NCI-H187 (cell line): ENCODE measurements around the gene ITGB3.

ENCODE experiments used
- DNase-seq, 2 experiments: peaks; one replicate each; lab custom pipeline; 2025; lab: John Stamatoyannopoulos, UW

ITGB3 gene

DNA sequence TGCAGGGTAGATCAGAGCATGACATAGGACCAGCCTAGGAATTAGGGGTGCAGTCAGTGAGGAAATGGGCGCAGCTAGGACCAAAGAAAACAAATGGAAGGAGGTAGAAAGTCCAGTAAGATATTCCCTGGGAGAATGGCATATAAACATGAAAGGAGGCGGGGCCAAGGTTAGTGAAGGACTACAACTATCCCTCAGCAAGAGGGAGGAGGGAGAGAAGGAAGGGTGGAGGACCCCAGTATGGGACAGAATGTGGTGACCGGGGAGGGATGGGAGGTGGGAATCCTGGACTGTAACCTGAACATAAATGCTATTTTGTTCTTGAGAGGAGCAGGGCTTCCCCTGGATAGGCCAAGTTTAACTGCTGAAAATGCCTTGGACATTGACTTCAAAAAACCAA lies 22.8 kb downstream of the ITGB3 start:
- no peak for DNase-seq

DNA sequence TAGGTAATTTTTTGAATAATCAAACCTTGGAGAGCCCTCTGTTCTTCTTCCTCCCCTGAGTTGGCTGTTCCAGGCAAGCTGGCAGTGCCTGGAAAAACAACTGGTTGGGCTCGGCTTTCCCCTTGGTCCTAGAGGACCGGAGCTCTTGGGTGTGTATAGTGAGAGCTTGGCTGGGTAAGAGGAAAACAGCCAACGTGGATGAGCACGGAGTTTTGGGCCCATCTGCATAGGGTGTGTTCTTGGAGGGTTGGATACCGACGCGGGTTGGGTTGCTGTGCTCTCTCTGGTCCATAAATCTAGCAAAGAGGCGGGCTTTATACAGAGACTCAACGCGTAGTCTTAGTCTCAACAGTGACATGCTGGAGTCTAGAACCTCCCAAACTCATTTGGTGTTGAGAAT lies 23.2 kb downstream of the ITGB3 start:
- peak; percentile 28 to 57 for DNase-seq

DNA sequence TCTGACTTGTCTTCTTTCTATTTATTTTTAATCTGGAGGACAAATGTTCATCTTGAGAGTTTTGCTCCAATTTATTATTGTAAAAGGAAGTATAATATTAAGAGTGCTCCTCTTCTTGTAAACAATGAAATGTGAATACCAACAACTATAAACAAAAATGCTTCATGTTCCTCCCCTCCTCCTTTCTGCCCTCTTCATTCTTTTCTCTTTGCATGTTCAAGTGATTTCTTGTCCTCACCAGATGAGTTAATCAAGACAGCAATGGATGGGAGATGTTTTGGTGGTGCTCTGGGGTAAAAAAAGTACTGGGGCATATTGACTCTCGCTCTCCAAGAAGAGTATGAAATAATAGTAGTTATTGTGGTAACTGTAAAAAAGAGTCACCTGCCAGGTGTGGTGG lies 24.3 kb downstream of the ITGB3 start:
- DNase-seq, result no peak

DNA sequence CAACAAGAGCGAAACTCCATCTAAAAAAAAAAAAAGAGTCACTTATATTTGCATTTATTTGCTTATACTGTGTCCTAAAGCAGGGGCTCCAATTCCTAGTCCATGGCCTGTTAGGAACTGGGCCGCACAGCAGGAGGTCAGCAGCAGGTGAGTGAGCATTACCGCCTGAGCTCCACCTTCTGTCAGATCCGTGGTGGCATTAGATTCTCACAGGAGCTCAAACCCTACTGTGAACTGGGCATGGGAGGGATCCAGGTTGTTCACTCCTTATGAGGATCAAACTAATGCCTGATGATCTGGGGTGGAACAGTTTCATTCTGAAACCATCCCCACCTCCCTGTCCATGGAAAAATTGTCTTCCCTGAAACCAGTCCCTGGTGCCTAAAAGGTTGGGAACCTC lies 24.9 kb downstream of the ITGB3 start:
- DNase-seq, result no peak

DNA sequence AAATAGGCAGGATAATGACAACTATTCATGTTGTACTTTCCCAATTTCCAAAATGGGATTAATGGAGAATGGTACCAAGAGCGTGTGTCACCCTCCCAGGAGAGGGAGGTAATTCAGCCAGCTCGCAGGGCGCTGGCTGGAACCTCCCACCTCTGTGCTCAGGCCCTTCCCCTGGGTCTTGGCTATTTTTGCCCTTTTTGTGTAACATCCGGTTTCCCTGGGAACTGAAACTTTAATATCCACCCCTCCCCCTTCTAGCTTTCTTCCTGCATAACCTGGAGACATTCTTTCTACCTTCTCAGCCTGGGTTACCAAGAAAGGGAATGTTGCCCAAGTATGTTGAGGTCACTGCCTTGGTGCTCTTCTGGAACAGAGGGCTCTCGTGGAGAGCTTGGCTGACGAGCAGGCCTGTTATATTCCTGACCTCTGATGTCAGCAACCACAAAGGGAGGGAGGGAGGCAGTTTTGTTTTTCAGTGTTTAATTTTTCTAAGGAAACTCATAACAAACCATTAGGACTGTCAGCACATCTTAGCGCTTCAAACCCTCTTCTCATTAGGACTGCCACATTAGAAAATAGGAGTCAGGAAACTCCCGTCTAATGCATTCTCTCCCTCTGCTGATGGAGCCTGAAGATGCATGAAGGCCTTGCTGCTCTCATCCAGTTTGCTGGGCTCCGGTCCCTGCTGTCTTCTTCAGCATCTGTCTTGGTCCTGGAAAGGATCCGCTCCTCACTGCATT lies 25.6 kb downstream of the ITGB3 start:
- DNase-seq, result no peak

DNA sequence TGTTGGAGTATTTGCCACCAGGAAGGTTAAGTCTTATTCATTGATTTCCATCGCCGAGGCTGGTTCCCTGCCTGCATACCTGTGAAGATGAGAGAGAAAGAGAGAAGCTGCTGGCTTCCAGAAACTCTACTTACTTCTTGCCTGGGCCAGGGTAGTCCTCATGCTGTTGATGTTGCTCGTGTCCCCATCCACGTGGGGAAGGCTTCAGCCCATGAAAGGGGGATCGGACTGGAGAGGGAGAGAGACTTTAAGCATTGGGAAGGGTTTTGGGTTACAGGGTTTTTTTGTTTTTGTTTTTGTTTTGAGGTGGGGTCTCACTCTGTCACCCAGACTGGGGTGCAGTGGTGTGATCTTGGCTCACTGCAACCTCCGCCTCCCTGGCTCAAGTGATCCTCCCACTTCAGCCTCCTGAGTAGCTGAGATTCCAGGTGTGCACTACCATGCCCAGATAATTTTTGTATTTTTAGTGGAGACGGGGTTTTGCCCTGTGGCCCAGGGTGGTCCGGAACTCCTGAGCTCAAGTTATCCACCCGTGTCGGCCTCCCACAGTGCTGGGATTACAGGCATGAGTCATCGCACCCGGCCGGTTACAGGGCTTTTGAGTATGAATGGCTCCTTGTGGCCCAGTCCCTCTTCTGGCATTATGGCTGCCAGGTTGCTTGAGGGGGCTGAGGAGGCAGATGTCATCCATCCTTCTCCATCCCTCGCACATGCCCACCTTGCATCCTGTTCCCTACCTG lies 26.6 kb downstream of the ITGB3 start:
- DNase-seq, result no peak

DNA sequence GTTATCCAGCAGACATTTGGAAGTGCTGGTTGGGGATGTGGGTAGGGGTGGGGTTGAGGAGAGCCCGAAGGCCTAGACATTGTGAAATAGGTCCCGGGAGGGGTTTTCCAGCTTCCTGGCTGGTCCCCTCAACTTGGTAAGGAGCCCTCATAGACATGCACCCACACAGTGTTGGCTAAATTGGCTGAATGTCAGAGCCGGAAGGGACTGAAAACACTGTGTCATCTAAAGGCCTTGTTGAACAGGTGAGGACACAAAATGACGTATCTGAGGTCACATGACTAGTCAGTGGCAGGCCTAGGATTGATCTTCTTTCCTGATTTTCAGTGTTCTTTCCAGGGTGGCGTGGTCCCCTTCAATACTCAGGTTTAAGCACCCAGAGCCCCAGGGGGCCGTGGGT lies 27.6 kb downstream of the ITGB3 start:
- no peak for DNase-seq

DNA sequence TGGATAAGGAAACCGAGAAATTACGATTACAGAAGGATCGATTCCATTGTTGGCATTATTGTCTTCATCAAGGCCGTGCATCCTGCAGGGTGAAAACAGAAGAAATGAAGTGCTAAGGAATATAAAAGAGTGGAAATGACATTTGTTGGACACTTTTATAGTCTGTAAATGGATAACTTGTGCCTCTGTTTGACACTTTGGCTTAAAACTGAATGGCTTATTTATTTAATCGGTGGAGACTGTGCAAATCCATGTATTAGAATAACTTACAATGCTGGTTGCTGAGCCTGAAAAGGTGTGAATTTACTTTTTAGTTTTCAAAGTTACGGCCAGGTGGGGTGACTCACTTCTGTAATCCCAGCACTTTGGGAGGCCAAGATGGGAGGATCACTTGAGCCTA lies 31.4 kb downstream of the ITGB3 start:
- no peak for DNase-seq

DNA sequence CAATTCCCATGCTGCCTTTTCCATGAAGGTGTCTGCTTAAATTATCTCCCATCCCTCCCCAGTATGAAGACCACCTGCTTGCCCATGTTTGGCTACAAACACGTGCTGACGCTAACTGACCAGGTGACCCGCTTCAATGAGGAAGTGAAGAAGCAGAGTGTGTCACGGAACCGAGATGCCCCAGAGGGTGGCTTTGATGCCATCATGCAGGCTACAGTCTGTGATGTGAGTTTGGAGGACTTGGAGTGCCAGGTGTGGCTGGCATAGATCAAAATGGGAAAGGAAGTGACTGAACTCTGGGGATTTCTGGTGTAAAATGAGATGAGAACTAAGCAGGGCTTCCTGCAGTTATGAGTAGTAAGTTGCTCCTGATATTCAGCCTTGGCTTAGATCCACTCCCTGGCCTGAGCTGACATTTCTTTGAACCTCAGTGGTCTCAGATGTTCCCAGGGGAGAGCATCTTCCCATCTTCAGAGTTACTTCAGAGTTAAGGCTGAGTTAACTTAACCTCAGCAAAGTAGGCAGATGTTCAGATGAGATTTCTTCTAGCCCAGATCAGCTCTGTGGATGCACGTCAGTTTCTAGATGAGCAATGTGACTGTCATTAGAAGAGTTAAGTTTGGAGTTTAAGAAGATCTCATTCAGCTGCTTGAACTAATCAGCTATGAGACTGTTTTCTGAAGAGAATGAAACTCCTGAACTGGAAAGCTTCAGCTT lies 32.7 kb downstream of the ITGB3 start:
- DNase-seq, result no peak

DNA sequence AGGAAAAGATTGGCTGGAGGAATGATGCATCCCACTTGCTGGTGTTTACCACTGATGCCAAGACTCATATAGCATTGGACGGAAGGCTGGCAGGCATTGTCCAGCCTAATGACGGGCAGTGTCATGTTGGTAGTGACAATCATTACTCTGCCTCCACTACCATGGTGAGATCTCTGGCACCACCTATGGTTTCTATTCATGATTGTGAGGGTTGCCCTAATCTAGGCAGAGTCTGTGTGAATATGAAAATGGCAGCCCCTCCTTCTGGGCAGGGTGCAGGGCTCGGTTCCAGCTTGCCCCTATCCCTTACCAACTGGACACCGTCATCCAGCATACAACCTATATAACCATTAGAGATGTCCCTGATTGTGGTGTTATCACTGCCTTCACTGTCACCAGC lies 33.4 kb downstream of the ITGB3 start:
- no peak for DNase-seq

DNA sequence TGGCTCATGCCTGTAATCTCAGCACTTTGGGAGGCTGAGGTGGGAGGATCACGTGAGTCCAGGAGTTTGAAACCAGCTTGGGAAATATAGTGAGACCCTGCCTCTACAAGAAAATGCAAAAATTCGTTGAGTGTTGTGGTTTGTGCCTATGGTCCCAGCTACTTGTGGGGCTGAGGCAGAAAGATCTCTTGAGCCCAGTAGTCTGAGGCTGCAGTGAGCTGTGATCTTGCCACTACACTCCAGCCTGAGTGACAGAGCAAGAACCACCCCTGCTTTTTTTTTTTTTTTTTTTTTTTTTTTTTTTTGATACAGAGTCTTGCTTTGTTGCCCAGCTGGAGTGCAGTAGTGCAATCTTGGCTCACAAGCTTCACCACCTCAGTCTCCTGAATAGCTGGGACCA lies 34.0 kb downstream of the ITGB3 start:
- no peak for DNase-seq

DNA sequence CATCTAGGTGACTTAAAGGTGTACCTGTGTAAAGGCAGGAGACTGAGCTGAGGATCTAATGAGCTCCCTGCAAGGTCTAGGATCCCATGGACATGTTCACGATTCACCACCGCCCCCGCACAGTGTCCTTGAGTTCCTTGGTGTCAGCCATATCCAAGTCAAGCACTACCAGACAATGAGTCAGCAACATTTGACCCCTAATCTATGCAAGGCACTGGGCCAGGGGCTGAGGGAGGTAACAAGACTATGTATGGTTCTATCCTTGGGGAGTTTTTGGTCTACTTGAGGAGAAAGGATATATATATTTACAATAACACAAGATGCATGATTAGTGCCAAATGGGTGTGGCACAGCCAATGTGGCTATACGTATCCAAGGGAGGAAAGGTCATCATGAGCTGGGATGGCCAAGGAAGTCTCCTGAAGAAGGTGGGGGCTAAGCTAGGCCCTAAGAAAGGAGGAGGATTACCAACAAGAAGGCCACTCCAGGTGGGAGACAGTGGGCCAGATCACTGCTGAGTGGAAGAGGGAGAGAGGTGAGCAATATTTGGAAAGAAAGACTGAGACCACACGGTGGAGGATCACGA lies 35.0 kb downstream of the ITGB3 start:
- no peak for DNase-seq

DNA sequence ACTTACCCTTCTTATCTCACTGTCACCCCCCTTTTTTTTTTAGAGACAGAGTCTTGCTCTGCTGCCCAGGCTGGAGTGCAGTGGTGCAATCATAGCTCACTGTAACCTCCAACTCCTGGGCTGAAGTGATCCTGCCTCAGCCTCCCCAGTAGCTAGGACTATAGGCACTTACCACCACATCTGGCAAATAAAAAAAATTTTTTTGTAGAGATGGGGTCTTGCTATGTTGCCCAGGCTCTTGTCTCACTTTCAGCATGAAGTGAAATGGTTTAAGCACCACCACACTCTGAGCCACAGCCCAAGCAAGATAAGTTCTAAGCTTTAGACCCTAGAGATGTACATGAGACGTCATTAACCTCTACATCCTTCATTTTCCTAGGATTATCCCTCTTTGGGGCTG lies 35.7 kb downstream of the ITGB3 start:
- no peak for DNase-seq

DNA sequence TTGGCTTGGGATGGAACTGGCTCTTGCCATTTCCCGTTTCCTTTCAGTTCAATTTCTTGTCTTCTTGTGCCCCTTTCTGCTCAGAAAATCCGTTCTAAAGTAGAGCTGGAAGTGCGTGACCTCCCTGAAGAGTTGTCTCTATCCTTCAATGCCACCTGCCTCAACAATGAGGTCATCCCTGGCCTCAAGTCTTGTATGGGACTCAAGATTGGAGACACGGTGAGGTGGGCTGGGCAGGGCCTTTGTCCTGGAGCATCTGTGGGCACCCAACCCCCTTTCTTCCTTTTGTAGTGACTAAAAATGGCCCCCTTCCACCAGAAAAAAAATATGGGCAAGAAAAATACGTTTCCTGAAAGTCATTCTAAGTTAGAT lies 37.2 kb downstream of the ITGB3 start:
- no peak for DNase-seq

DNA sequence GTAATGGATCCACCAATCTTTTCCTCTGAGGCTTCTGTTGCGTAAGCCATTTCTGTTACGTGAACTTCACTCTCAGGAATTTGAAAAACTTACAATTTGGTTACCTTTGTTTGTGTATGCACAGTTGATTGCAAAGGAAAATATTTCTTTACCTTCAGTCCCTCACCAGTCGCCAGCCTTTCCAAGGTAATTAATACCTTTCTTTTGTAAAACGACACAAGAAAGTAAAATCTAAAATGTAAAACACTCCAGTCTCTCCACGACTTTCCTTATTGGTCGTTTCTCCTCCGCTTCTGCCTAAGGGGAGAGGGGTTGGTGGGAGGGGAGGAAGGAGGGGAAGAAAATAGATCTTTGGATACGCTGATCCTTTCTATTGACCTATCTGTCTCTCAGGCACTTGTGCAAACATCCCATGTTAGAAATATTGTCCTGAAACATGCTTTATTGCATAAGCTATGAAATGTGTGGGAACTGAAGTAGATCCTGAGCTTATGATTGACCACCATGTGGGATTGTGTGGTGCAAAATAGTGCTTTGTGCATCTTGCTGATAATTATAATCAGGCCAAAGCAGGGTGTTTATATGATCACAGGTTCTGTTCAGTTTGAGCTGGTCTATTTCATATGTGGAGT lies 37.7 kb downstream of the ITGB3 start:
- DNase-seq, result no peak

DNA sequence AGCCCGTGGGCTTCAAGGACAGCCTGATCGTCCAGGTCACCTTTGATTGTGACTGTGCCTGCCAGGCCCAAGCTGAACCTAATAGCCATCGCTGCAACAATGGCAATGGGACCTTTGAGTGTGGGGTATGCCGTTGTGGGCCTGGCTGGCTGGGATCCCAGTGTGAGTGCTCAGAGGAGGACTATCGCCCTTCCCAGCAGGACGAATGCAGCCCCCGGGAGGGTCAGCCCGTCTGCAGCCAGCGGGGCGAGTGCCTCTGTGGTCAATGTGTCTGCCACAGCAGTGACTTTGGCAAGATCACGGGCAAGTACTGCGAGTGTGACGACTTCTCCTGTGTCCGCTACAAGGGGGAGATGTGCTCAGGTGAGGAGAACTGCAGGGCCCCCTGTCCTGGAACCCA lies 38.6 kb downstream of the ITGB3 start:
- DNase-seq, result no peak

DNA sequence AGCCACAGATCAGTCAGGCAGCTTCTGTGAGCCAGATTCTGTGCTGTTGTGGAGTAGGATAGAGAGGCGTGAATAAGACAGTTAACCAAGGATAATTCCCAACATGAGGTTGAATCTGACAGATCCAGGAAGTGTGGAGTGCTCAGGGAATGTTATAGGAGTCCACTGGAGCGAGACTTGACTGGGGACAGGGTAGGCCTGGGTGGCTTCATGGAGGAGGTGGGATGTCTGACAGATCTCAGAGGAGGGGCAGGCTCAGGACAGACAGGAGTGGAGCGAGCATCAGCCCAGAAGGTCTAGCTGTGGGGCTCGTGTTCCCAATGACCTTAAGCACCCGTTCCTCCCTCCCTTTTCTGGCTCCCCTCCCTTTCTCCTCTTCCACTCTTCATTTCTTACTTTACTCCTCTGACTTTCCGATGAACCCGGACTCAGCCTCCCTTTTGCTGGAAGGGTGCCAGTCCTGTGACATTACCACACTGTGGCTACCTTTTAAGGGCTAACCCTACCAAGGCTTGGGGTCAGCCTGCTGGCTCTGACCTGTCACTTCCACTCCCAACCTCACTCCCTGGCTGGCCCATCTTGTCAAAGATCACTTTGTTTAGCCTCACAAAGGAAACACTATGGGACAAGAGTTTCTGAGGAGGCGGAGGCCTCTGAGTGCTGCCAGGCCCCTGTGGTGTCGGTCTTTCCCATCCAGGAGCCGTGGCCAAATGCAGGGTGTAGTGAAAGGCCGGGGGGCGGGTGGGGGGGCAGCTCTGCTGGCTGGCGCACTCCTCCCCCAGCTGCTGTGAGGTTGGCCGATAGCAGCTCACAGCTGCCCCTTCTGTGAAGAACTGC lies 41.6 kb downstream of the ITGB3 start:
- DNase-seq, result no peak

DNA sequence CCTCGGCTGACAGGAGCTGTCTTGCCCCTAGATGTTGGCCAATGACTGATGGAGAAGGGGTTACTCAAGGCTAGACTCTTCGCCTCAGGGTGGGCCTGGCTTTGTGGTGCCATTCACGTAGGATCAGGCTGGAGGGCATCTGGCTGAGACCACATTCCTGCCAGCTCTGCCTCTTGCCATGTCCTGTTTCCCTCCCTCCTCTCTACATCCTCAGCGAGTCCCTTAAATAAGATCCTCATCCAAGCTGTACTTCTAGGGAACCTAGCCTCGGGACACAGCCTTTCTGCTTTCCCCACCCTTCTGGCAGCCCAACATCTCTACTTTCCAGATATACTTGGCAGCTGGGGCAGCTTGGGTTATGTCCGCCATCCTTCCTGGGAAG lies 42.2 kb downstream of the ITGB3 start:
- DNase-seq, result no peak

DNA sequence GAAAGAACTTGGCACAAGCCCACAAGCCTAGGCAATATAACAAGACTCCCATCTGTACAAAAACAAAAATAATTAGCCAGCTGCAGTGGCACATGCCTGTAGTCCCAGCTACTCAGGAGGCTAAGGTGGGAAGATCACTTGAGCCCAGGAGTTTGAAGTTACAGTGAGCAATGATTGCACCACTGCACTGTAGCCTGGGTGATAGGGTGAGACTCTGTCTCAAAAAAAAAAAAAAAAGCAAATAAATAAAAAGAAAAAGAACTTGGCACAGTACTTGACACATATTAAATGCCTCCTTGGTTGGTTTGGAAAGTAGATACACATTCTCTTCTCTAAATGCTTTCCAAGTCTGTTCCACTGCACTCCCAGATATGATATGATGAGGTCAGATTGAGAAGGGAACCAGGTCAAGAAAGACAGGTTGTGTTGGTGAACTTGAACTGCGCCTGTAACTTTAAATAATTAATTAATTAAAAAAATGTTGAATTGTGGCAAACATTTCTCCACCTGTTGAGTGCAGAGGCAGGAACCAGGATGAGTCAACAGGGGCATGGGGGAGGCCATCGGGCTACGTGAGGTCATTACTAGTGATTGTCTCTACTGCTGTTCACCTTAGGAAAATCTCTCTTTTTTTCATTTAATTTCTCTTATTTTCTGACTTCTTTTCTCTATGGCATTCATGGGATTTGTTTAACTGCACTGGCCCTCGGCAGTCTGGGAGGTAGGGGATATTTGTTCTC lies 44.2 kb downstream of the ITGB3 start:
- DNase-seq, result no peak

DNA sequence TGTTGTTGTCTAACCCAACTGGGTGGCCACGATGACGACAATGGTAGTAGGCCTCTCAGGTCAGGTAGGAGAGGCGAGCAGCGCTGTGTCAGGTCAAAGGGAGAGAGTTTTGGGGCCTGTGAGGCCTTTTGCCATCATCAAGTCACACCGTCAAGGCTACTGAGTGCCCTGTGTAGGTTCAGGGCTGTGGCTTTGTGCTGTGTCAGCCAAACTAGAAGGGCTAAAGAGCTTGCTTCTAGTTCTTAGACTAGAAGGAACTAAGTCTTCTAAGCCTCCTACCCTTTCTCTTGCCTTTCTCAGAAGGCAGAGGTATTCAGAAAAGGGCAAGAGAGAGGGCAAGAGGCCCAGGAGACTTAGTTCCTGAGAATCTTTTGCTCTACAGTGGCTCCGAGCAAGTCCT lies 45.1 kb downstream of the ITGB3 start:
- DNase-seq, result no peak
